WERI-Rb-1 (cell line): ENCODE measurements around the gene ULK1.

Source experiments
- DNase-seq: peaks from one replicate; pipeline ENCODE4 v3.0.0-alpha.2; 2020
- H3K27ac ChIP-seq: fragments of 250-450 bp; sonication (Bioruptor Pico); 2 replicates; pipeline ENCODE4 v1.5.1; 2020; ENCODE audit warnings: mild to moderate bottlenecking, moderate library complexity
- H3K27me3 ChIP-seq: fragments of 250-450 bp; sonication (Bioruptor Pico); 2 replicates; pipeline ENCODE4 v1.5.1; 2021; ENCODE audit warnings: mild to moderate bottlenecking, low read depth, moderate library complexity; ENCODE audit not compliant: insufficient read depth, severe bottlenecking
- H3K36me3 ChIP-seq: fragments of 250-450 bp; sonication (Bioruptor Pico); 2 replicates; pipeline ENCODE4 v1.5.1; 2020; ENCODE audit warnings: mild to moderate bottlenecking, moderate library complexity
- H3K4me3 ChIP-seq: 2 replicates; pipeline ENCODE4 v1.5.1; 2011; ENCODE audit warnings: low read depth, mild to moderate bottlenecking, control low read depth, low read length
- H3K9me3 ChIP-seq: fragments of 250-450 bp; sonication (Bioruptor Pico); 2 replicates; pipeline ENCODE4 v1.5.1; 2021; ENCODE audit warnings: mild to moderate bottlenecking, moderate library complexity; ENCODE audit not compliant: severe bottlenecking
- CTCF ChIP-seq: IDR thresholded peaks from 2 replicates; pipeline ENCODE4 v1.5.1; 2011; ENCODE audit warnings: low read depth, mild to moderate bottlenecking, control low read depth, inconsistent platforms, low read length

ULK1 gene

GRCh38 chr12:131915823-131916222 is 21.4 kb downstream of the ULK1 start:
- Histone ChIP-seq H3K9me3 (no peaks in the 10 kb centered on the region), H3K27me3 (no peaks in the 10 kb centered on the region), H3K36me3 (peaks cover 85% of the 10 kb centered on the region), H3K4me3 (no peak overlapping the region), H3K27ac (no peak overlapping the region)
- TF ChIP-seq CTCF = no peak
- no peak for DNase-seq

GRCh38 chr12:131916306-131917138 is 22.1 kb downstream of the ULK1 start:
- peaks cover 85% of the 10 kb centered on the region for H3K36me3 ChIP-seq
- DNase-seq = no peak
- no peaks in the 10 kb centered on the region for H3K9me3 ChIP-seq
- H3K4me3 ChIP-seq = no peak overlapping the region
- H3K27me3 ChIP-seq = no peaks in the 10 kb centered on the region
- TF ChIP-seq CTCF = 0 out of 2 replicates have a peak, but pooled peaks have one; percentile 16
- no peak overlapping the region for H3K27ac ChIP-seq

- no peaks in the 10 kb centered on the region for H3K9me3 ChIP-seq
- H3K27ac ChIP-seq = no peak overlapping the region
- DNase-seq = no peak
- TF ChIP-seq CTCF = no peak
- peaks cover 85% of the 10 kb centered on the region for H3K36me3 ChIP-seq
- no peak overlapping the region for H3K4me3 ChIP-seq
- H3K27me3 ChIP-seq = no peaks in the 10 kb centered on the region
Measured at GRCh38 chr12:131917139-131917710, 22.8 kb downstream of the ULK1 start.

GRCh38 chr12:131917711-131918306 is 23.4 kb downstream of the ULK1 start:
- Histone ChIP-seq H3K9me3 (no peaks in the 10 kb centered on the region), H3K27me3 (no peaks in the 10 kb centered on the region), H3K4me3 (no peak overlapping the region), H3K36me3 (peaks cover 84% of the 10 kb centered on the region), H3K27ac (no peak overlapping the region)
- no peak for DNase-seq
- TF ChIP-seq CTCF = no peak

DNA sequence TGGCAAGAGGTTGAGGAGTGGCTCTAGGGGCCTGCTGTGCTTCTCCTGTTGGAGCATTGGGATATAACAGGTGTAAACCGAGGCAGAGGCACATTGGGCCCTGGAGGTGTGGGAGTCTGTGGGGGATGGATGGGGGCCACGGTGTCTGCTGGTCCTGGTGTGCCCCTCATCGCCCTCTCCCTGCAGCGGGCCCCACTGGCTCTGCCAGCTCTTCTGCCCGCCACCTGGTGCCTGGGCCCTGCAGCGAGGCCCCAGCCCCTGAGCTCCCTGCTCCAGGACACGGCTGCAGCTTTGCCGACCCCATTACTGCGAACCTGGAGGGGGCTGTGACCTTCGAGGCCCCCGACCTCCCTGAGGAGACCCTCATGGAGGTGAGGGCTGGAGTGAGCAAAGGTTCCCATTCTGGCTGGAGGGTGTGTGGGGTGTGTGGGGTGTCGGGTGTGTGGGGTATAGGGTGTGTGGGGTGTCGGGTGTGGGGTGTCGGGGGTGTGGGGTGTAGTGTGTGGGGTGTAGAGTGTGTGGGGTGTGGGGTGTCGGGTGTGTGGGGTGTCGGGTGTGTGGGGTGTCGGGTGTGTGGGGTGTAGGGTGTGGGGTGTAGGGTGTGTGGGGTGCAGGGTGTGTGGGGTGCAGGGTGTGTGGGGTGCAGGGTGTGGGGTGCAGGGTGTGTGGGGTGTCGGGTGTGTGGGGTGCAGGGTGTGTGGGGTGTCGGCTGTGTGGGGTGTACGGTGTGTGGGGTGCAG is 24.1 kb downstream of the ULK1 start:
- Histone ChIP-seq H3K27me3 (no peaks in the 10 kb centered on the region), H3K9me3 (no peaks in the 10 kb centered on the region), H3K36me3 (peaks cover 84% of the 10 kb centered on the region), H3K27ac (no peak overlapping the region), H3K4me3 (no peak overlapping the region)
- DNase-seq = no peak
- no peak for TF ChIP-seq CTCF
